ENCODE measurements around the gene ATOH7.

GRCh38 chr10:68242051-68242450 lies 10.1 kb upstream of the ATOH7 start:
- TF ChIP-seq CTCF (conservative IDR thresholded peaks at IDR 0.05) (no peak), EZH2 (IDR thresholded peaks at IDR 0.05; ENCODE audit: low read depth) (no peak)

Measured in PC-9 (cell line).